GM18498 (cell line): ENCODE results near the gene CLIP1.

Source experiments
- ATAC-seq: cut with Tn5 transposase; IDR thresholded peaks from one replicate; pipeline ENCODE4 v1.9.1; 2021; ENCODE audit warnings: mild to moderate bottlenecking, moderate library complexity; ENCODE audit not compliant: unreplicated experiment

Gene CLIP1

DNA sequence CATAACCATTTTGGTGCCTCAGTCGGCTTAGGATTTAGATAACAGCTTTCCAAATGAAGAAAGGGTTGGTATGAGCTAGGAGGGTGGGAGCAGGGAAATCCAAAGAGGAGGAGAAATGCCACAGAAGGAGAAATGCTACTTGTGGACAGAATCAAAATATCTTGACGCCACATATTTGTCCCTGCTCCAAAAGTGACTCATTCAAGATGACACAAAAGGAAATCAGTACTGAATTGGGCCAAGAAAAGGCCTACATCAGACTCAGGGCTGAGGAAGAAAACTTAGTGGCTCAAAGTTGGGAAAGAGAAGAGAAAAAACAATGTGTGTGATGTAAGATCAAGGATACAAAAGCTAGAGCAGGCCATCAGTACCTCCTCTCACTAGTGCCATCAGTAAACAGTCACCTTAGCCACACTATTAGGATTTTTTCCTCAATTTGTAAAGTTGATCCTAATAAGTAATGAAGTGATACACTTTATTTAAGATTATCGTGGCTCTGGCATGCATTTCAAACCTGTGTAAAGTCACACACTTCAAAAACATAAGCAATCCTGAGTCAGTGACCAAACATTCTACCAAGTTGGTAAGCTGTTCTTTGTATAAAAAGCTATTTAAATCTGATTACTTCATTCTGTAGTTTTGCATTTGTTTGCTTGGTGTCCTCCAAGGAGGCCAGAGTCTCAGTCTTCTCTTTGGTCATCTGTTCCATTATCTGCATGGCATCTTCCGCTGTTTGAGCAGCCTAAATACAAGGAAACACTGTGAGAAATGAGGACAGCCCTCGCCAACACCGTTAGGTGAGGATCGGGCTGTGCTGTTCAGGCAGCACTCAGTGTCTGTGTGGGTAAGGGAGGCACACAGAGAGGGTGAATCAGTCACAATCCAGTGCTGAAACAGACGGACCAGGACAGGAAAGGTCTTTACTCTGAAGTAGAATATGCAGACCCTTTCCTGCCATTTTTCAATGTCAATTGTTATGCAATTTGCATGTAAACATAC is 103.6 kb downstream of the CLIP1 start:
- no peak for ATAC-seq

DNA sequence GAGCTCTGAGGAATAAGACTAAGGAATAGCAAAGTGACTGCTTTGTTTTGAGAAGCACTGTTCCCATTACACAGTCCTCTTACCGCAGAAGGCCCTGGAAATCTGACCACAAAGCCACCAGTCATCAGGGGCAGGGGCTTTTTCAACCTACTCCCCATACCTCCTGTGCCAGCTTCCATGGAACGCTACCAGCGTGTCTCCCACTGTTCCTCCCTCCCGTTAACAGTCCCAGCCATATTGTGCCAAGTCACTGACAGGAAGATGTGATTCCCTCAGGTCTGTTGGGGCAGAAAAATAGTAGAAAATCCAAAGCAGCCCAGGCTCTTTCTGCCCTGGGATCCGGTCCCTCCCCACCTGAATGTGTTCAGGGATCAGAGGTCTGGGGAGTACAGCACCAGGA is 109.5 kb downstream of the CLIP1 start:
- no peak for ATAC-seq

DNA sequence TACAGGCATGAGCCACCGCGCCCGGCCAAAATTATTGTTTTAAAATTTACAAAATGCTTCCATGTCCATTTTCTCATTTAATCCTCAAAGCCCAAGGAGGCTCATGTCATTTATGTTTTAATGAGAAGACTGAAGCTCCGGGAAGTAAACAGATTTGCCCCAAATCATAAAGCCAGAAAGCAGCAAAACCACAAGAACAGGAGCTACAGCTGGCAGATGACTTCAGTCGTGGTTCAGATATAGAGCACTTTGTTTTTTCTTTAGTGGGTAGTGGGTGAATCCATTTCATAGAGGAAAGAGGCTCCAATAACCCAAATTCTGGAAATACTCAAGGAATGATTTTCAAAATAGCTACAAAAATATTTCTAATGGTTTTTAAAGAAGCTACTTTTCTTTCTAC is 110.8 kb downstream of the CLIP1 start:
- no peak for ATAC-seq

DNA sequence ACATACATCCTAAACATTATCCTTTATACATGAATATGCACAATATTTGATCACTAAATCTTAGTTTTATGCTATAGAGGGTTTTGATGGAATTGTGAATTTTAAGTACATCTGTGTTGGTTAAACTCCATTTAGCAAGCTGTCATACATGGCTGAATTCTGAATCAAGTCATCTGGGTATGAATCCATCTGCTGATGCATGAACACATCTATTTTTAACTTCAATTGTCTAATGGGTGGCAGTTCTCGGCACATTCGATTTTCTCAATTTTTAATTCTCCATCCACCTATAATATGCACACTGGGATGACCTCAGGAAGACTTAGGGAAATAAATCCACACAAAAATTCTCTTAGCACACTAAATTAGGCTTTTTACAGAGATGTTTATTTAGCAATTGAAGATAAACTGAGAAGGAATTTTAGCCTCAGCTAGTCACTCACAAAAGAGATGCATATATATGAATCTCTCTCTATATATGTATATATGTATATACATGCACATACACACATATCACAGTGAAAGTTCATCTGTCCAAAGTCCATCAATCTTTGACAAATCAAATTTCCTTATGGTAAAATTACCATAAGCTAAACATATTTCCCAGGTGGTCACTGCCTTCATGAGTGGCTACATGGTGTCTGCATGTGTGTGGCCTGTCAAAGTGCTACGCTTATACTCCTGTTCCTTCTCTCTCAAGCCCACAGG is 111.7 kb downstream of the CLIP1 start:
- no peak for ATAC-seq

DNA sequence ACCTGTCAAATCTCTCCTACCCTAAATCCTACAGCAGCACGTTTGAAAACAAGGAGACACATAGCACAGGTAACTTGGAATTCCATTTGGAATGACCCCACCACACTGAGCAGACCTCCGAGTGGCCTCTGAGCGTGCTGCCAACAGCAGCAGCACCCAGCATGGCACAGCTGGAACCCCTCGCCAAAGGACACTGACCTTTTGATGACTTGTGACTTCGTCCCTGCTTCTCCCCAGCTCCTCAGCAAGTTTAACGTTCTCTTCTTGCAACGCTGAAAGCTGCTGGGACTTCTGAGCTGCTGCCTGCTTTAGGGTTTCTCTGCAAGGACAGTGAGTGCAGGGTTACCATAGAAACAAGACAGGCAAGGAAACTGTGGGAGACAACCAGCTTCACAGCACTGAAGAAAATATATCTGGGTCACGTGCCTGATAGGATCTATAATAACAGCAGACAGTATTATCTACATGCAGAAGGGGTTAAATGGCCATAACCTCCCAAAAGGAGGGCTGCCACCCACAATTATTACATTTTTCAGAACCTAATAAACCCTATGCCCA is 112.8 kb downstream of the CLIP1 start:
- no peak for ATAC-seq

DNA sequence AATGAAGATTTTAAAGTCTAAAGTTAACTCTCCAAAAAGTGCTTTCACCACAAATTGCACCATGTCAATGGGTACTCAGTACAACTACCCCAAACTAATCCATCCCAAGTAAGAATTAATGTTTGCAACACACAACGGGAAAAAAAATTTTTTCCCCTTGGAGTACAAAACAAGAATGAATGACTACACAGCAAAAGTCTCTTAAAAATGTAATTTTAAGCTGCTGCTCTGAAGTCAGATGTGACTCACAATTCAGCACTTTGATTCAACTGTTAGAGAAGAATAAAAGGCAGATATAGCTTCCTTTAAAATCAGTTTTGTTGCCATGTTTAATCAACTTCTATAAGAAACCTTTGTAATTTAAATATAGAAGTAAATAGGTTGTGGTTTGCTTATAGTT is 113.7 kb downstream of the CLIP1 start:
- no peak for ATAC-seq

DNA sequence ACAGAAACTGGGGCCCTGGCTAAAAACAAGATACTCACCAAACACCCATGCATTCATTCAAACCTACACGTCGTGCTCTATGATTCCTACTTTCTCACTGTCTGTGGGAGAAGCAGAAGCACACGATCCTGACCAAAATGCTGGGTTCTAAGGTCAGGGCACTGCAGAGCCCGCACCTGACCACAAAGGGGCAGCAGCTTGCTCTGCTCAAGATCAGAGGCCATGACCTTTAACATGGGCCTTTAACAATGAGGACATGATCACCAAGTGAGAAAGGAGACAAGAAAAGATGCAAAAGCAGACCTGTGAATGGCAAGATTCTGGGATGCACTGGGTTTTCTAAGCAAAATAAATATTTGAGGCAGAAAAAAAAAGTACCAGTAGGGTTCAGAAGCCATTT is 116.1 kb downstream of the CLIP1 start:
- ATAC-seq, result no peak

DNA sequence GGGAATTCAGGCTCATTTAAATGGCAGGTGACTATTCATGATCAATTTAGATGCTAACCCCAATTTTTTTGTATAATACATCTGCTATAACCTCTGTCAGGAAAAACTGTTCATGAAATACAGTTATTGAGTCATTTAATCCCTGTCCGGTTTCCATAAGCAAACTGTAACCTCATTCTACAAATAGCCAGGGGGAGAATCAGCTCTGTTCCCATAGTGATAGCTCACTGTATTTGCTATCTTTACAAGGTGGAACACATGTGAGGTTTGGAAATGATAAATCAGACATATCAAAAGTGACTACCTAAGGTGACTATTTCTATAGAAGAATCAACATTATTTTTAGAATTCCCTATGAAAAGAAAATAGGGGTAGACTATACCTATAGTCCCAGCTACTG is 117.5 kb downstream of the CLIP1 start:
- no peak for ATAC-seq

DNA sequence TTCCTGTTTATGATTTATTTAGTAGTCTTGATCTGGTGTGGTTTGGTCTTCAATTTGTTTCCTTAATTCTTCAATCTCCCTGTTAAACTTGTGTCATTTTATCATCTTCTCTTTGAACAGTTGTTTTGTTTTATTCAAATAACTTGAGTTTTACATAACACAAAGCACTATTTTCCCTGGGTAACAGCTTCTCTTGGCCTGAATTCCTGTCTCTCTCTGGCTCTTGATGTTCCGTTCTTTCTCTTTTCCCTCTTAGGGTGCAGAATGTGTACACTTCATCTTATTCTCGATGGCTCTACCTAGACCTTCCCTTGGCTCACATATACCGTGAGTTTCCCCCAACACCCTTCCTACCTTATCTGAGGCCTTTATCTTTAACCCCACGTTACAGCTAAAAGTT is 119.4 kb downstream of the CLIP1 start:
- no peak for ATAC-seq

DNA sequence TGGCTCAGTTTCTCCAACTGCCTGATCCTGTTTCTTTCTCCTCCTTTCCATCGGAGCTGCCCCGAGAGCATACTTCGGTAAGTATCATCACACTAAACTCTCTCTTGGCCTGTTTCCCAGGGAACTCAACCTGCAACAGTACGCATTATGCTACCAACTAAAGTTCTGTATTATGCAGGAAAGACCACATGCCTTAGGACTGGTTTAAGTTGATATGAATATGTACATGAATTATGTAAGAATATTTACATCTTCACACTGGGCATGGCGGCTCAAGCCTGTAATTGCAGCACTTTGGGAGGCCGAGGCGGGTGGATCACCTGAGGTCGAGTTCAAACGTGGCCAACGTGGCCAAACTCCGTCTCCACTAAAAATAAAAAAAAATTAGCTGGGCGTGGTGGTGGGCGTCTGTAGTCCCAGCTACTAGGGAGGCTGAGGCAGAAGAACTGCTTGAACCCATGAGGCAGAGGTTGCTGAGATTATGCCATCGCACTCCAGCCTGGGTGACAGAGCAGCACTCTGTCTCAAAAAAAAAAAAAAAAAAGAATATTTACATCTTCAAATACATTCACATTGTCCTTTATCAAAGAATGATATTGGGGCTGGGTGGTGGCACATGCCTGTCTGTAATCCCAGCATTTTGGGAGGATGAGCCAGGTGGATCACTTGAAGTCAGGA is 124.3 kb downstream of the CLIP1 start:
- no peak for ATAC-seq

DNA sequence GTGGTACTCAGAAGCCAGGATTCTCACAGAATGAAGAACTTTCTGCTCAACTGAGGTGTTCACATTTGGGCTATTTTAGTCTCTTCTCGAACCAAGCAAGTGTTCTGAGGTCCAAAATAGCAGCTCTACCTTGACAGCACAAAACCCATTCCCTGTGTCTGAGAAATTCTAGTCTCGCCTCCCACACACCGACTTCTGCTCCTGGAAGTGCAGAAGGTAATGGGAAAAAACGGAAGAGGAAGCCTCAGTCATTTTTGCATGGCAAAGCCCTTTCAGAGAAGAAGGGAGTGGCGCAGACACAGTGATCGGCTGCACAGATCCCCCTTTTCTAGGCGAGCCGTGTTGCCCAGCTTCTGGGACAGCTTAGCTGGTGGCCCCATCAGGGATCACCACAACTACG is 125.0 kb downstream of the CLIP1 start:
- no peak for ATAC-seq

DNA sequence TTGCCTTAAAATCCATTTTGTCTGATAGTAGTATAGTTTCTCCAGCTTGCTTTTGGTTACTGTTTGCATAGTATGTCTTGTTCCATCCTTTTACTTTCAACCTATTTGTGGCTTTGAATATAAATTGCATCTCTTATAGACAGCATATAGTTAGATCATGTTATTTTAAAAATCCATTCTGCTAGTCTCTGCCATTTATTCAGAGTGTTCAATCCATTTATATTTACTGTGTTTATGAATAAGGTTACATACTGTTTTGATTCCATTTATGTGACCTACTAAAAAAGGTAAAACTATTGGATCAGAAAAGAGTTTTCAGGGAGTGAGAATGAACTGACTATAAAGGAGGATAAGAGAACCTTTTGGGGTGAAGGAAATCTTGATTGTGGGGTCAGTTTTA is 126.6 kb downstream of the CLIP1 start:
- ATAC-seq, result no peak

DNA sequence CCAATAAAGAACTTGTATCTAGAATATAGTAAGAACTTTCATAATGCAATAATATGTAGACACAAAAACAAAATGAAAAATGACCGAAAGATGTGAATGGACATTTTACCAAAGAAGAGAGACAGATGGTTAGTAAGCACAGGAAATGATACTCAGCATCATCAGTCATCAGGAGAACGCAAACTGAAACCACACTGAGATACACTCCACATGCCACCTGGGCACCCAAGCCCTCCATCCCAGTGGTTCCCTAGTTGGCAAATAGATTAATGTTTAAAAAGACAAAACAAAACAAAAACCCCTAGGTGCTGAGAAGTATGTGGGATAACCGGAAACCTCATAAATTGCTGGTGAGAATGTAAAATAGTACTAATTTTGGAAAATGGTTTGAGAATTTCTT is 129.4 kb downstream of the CLIP1 start:
- peak; percentile 70 for ATAC-seq

DNA sequence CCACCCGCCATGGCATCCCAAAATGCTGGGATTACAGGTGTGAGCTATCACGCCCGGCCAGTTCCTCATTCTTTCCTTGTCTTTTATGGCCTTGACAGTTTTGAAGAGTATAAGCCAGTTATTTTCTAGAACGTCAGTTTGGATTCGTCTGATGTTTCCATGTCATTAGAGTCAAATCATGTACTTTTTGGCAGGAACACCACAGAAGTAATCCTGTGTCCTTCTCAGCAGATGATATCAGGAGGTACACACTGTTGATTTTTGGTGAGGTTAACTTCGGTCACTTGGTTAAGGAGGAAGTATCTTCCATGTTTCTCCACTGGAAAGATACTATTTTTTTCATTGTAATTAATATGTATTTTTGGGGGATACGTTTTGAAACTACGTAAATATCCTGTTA is 131.0 kb downstream of the CLIP1 start:
- no peak for ATAC-seq

DNA sequence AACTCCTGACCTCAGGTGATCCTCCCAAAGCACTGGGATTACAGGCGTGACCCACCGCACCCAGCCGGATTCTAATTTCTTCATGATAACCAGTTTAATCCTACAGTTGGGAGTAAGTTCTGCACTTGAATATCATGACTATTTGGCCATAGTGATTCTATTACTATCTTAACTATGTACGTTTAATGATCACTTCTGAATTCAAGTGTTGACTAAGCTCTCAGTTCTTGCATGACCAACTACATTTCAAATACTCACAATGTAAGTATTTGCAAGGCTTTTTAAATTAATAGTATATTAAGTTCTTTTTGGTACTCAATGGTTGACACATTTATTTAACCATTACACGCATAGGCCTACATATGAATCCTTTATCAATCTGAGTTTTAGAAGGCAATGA is 138.8 kb downstream of the CLIP1 start:
- no peak for ATAC-seq

DNA sequence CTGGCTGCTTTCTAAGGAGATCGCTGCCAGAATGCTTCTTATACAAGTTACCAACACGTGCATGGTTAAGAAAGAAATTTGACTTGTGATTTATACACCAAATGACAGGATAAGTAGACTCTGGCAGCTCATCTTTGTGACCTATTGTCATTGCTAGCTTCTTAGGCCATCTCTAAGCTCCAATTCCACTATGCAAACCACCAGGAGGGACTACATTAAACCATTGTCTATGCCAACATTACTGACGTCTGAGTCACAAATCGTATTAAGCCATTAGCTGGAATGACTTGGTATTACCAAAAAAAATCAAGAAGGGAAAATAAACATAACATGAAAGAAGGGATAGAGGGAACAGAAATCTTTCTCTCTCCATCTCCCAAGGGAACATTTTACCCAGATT is 140.4 kb downstream of the CLIP1 start:
- no peak for ATAC-seq

DNA sequence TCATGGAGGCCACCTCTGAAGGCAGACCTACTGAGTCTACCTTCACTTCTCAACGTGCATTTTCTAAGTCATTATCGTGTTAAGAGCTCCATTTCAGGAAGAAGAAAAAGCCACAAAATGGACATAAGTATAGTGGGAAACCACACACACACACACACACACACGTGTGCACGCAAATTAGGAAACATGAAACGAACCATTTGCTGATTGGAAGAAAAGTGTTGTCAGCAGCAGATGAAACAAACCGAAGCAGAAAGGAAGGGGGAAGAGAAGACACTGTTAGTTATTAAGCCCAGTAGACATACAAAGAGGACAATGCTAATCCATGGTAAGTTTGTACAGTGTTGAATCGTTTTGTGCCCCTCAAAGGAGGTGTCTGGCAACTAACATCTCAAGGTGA is 146.2 kb downstream of the CLIP1 start:
- ATAC-seq, result no peak

DNA sequence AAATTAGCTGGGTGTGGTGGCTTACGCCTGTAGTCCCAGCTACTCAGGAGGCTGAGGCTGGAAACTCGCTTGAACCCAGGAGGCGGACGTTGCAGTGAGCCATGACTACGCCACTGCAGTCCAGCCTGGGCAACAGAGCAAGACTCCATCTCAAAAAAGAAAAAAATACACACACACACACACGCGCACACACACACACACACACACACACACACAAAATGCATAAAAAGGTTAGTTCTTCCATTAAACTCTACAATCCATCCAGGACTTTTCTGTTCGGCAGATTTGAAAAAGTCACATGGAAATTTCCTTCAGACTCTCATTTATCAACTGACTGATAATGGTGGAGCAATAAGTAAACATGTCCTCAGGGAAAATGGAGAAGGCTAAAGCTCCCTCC is 147.0 kb downstream of the CLIP1 start:
- ATAC-seq, result no peak

DNA sequence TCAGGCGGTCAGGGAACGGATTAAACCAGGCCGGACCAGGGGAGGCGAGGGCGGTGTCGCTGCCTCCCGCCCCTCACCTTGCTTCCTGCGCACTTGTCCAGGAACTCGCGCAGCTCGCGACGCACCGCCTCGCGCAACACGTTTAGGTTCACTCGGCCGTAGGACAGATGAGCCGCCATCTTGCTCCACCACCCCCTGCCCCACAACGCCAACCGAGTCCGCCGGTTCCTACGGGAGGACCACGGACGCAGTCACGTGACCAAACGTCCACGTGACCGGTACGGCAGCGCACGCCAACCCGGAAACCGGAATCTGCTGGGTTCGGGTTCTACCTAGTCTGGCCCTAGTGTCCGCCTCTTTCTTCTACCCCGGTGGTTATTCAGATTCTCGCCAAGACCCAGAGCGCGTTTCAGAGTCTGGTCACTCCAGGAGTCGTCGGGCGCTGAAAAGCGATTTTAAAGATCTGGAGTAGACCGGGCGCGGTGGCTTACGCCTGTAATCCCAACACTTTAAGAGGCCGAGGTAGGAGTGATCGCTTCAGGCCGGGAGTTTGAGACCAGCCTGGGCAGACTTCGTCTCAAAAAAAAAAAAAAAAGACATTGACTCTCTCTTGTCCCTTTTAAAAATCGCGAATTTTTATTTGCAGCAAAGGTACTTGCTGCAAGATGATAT is 156.1 kb downstream of the CLIP1 start, which contains the start of gene VPS33A:
TSS of gene VPS33A (minus strand) at position 265 of the 672 bp plus-strand sequence. CDS start at position 179, 86 bp downstream.
- ATAC-seq, result peak; percentile 92

DNA sequence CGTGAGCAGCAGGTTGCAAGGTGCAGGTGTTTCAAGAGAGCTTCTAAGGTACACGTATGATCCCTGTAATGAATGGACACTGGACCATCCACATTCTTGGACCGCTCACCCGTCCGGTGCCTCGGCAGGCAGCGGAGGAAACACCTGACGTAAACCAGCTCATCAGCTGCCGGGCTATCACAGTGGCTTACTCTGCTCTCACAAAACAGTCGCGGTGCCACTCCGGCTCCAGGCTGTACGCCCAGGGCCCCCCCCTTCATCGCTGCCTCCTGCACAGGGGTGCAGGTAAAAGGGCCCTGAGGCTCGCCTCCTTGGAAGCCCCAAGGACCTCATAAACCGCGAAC is 156.6 kb downstream of the CLIP1 start:
- ATAC-seq, result peak; percentile 42

DNA sequence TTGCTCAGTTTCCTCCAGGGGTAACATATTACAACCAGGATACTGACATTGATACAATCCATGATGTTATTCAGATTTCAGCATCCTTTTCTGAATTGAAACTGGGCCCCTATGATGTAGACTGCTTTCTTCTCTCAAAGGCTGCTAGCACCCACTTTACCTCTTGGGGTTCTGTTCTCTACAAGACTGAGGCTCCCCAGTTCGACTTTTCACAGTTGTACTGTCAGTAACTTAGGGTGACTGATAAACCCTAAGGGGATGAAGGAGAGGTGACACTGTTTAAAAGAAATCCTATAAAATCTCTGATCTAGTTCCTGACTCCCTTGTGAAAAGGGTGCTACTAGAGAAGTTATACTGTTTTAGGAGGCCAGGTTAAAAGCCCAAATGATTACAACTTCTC is 157.0 kb downstream of the CLIP1 start:
- no peak for ATAC-seq
